ENCODE results near the gene RANBP3L. TPM values are rescaled to one million over a fixed set of nuclear protein-coding genes. Genes with fewer than 3 reads are reported as not detected.

Gene RANBP3L
- total RNA-seq, 1 experiment from 2014 or later = not detected

- no peak overlapping the region for H2BK12ac ChIP-seq (ENCODE audit: insufficient read length, low read depth, low read length)
- H3K9me3 Mint-ChIP-seq = no peaks in the 10 kb centered on the region
- H3K4me1 Mint-ChIP-seq = no peaks in the 10 kb centered on the region
- DNase-seq = no peak
- no peaks in the 10 kb centered on the region for H3K23me2 ChIP-seq (ENCODE audit: insufficient read length, low read depth, low read length, poor library complexity, severe bottlenecking)
- no peak overlapping the region for H4K5ac ChIP-seq (ENCODE audit: insufficient read length, low read depth, low read length)
- H2BK20ac ChIP-seq (ENCODE audit: low read depth, low read length, poor library complexity, severe bottlenecking) = no peak overlapping the region
- no peak overlapping the region for H4K91ac ChIP-seq (ENCODE audit: insufficient read length, low read depth, low read length)
- H3K14ac ChIP-seq (ENCODE audit: insufficient read depth, low read length) = no peak overlapping the region
- no peak overlapping the region for H3K27ac Mint-ChIP-seq
- H2BK5ac ChIP-seq (ENCODE audit: insufficient read length, low read length) = no peak overlapping the region
- H3K4me2 ChIP-seq (ENCODE audit: insufficient read depth, insufficient read length, low read length) = no peak overlapping the region
- no peaks in the 10 kb centered on the region for H3K79me2 ChIP-seq (ENCODE audit: insufficient read depth, low read length)
- no peak overlapping the region for H3T11ph ChIP-seq (ENCODE audit: low read length)
- H3K9me3 ChIP-seq (ENCODE audit: control insufficient read depth, low read depth, low read length) = no peaks in the 10 kb centered on the region
- no peak overlapping the region for H3K27ac ChIP-seq (ENCODE audit: insufficient read length, low read depth, low read length)
- no peak overlapping the region for H2AFZ ChIP-seq (ENCODE audit: low read length)
- H3K9ac ChIP-seq (ENCODE audit: extremely low read depth, insufficient read length, low read length) = no peak overlapping the region
- H3K79me1 ChIP-seq (ENCODE audit: insufficient read depth, low read depth, low read length, poor library complexity, severe bottlenecking) = no peaks in the 10 kb centered on the region
- TF ChIP-seq CTCF (conservative IDR thresholded peaks at IDR 0.05) = no peak
- H3K27me3 Mint-ChIP-seq (ENCODE audit: low read depth) = no peaks in the 10 kb centered on the region
- H3K27me3 ChIP-seq (ENCODE audit: insufficient read depth, low read length) = no peaks in the 10 kb centered on the region
- H3K4ac ChIP-seq (ENCODE audit: low read depth, low read length) = no peak overlapping the region
- H2AK5ac ChIP-seq (ENCODE audit: insufficient read length, low read length) = no peak overlapping the region
- no peak overlapping the region for H3K4me3 Mint-ChIP-seq
- H3K23ac ChIP-seq (ENCODE audit: insufficient read length, low read depth, low read length) = no peak overlapping the region
- no peaks in the 10 kb centered on the region for H4K20me1 ChIP-seq (ENCODE audit: control insufficient read depth, insufficient read depth, insufficient read length)
- no peak overlapping the region for H4K8ac ChIP-seq (replicated peaks; ENCODE audit: insufficient read length, low read depth, low read length)
- H3K56ac ChIP-seq (ENCODE audit: insufficient read length, low read depth, low read length) = no peak overlapping the region
- H3K18ac ChIP-seq (ENCODE audit: insufficient read length, low read depth, low read length) = no peak overlapping the region
- no peak overlapping the region for H2BK120ac ChIP-seq (ENCODE audit: low read depth, low read length, poor library complexity, severe bottlenecking)
- no CpG with 5 or more reads among the region's 2 CpGs for WGBS (ENCODE audit: extremely low coverage, insufficient read length, low lambda C conversion rate)
- peaks cover 0 to 9% (median 6%) of the 10 kb centered on the region in 3 experiments; a peak in 5 of 7 replicates for H3K36me3 Mint-ChIP-seq (ENCODE audit: insufficient read depth in 1 of 3, low read depth in 3 of 3)
- no peak overlapping the region for H2BK15ac ChIP-seq (ENCODE audit: low read depth, low read length)
- no peaks in the 10 kb centered on the region for H3K4me1 ChIP-seq (ENCODE audit: insufficient read depth, low read length)
Measured at GRCh38 chr5:36205329-36205728, 96.4 kb downstream of the RANBP3L start.
